GM20000 (cell line): ENCODE results near the gene PNP.
"Not testable (repeated sequence)": the region's sequence is repeated elsewhere in the genome, so short reads cannot be mapped to it uniquely, and the experiment has no call there.

Source experiments
- DNase-seq: peaks from one replicate; pipeline ENCODE4 v3.0.0; 2012; ENCODE audit warnings: low spot score
- TF ChIP-seq, protein P1 (sequence below): IDR thresholded peaks from 2 replicates; pipeline ENCODE4 v1.5.1; 2012; ENCODE audit warnings: mild to moderate bottlenecking, control low read depth; ENCODE audit errors: extremely low read depth, missing control alignments

The PNP gene

DNA sequence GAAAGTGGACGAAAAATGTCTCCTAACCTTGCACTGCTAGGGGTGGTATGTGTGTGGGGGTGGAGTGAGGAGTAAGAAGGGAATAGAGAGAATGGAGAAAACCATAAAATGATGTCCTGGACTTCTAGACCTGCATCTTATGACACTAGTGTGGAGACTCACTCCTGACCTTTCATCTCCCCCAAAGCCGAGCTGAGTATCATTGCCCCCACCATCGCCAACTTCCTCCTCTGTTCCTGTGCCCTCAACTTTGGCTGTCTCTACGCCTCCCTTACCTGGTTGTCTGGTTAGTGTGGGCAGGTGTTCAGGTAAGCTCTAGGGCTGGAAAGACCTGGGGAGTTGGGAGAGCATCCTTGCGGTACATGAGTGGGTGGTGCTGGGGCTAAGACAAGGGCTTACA is 28.7 kb upstream of the PNP start:
- TF ChIP-seq, protein P1, sequence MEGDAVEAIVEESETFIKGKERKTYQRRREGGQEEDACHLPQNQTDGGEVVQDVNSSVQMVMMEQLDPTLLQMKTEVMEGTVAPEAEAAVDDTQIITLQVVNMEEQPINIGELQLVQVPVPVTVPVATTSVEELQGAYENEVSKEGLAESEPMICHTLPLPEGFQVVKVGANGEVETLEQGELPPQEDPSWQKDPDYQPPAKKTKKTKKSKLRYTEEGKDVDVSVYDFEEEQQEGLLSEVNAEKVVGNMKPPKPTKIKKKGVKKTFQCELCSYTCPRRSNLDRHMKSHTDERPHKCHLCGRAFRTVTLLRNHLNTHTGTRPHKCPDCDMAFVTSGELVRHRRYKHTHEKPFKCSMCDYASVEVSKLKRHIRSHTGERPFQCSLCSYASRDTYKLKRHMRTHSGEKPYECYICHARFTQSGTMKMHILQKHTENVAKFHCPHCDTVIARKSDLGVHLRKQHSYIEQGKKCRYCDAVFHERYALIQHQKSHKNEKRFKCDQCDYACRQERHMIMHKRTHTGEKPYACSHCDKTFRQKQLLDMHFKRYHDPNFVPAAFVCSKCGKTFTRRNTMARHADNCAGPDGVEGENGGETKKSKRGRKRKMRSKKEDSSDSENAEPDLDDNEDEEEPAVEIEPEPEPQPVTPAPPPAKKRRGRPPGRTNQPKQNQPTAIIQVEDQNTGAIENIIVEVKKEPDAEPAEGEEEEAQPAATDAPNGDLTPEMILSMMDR: no peak
- DNase-seq: peak; percentile 16

DNA sequence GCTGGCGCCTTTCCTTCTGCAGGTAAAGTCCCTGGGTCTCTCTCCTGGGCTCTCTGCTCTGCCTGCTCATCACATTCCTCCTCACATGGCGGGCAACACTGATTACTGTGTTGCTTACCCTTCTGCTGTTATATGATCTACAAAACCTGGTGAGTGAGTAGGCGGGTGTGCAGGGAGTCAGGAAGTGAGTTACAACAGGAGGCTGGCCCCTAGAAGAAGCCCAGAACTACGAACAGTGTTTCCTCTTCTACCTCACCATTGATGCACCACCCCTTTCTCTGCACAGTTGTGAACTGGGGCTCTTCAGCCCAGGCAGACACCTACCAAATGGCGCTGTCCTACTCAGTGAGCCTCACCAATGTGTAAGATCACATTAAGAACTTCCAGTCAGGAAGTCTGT is 28.3 kb upstream of the PNP start:
- TF ChIP-seq, protein P1: no peak
- DNase-seq: peak; percentile 69

DNA sequence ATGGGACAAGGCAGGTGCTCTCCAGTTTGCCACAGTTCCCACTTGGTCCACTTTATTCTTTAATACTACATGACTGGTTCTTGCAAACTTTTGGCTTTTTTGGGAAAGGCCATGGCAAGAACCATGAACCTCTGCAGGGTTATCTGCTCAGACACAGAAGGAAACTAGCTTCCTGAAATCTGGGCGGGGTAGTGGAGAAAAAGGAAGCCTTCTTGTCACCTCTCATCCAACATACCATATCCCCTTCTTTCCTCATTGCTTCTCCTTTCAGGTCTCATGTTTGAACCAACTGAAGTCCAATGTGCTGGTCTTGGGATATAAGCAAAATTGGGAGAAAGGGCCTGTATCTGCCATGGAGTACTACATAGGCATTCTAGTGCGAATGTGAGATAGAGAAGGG is 27.7 kb upstream of the PNP start:
- TF ChIP-seq, protein P1: no peak
- no peak for DNase-seq

DNA sequence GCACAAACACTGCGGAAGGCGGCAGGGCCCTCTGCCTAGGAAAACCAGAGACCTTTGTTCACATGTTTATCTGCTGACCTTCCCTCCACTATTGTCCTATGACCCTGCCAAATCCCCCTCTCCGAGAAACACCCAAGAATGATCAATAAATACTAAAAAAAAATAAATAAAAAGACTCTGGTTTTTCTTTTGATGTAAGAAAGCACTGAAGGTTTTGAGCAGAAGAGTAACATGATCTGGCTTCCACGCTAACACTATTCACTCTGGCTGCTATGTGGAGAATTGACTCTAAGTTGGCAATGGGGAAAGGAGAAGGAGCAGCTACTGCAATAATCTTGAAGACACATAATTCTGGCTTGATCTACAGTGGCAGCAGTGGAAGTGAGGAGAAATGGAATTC is 25.6 kb upstream of the PNP start:
- DNase-seq: not testable (repeated sequence)

DNA sequence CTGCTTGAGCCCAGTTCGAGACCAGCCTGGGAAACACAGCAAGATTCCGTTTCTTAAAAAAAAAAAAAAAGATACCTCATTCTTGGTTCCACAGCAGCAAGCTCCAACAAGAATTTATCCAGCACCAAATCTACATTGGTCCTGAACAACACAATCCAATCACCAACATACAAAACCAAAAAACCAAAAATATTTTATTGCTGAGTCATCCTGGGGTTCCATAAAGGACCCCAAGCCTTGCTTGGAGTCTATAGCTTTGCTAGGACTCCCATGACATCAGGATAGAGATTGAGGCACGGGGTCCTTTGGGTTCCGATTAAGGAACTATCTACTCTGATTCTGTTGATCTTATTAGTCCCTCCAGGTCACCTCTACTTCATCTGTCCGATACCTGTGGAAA is 22.3 kb upstream of the PNP start:
- DNase-seq: no peak
- TF ChIP-seq, protein P1: no peak

DNA sequence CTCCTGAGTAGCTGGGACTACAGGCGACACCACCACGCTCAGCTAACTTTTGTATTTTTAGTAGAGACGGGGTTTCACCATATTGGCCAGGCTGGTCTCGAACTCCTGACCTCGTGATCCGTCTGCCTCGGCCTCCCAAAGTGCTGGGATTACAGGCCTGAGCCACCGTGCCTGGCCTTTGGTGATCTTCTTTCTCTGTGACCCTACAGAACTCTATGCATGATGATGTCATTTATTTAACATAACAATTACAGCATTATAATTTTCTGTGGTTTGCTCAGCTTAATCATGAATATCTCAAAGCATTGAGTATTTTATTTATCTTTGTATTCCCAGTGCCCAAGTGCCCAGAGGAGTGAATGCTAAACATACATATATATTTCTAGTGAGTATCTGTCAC is 16.4 kb upstream of the PNP start:
- DNase-seq: not testable (repeated sequence)

DNA sequence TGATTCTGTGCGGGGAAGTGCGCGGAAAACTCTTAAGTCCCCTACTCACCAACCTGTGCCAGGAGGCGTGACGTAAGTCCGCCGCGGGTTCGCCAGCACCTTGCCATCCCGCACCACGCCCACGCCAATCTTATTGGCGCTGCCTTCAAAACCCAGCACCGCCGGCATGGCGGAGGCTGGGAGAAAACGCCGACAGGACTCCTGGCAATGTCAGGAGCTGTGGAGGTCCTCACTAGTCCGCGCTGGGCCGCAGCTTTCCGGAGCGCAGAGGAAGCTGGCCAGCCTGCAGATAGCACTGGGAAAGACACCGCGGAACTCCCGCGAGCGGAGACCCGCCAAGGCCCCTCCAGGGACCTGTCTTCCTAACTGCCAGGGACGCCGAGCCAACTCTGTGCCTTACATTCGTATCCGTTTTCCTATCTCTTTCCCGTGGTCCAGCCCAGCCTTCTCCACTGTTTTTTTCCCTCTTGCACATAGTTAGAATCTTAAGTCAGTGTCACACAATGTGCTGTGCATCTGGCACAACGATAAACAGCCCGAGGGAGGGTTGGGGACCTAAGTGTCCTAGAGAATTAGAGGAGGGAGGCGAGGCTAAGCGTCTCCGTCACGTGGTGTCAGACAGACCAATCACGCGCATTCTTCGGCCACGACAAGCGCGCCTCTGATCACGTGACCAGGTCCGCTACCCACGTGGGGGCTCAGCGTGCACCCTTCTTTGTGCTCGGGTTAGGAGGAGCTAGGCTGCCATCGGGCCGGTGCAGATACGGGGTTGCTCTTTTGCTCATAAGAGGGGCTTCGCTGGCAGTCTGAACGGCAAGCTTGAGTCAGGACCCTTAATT is 14.5 kb upstream of the PNP start, which contains the start of the genes APEX1 and OSGEP:
Gene APEX1 (plus strand): TSS at position 711 of the 839 bp plus-strand sequence. CDS start 420 bp downstream, outside the sequence.
Gene OSGEP (minus strand): TSS at position 297 of the 839 bp plus-strand sequence. CDS start 129 bp downstream, at position 168.
- peak; percentile 96 for DNase-seq
- TF ChIP-seq, protein P1: no peak

DNA sequence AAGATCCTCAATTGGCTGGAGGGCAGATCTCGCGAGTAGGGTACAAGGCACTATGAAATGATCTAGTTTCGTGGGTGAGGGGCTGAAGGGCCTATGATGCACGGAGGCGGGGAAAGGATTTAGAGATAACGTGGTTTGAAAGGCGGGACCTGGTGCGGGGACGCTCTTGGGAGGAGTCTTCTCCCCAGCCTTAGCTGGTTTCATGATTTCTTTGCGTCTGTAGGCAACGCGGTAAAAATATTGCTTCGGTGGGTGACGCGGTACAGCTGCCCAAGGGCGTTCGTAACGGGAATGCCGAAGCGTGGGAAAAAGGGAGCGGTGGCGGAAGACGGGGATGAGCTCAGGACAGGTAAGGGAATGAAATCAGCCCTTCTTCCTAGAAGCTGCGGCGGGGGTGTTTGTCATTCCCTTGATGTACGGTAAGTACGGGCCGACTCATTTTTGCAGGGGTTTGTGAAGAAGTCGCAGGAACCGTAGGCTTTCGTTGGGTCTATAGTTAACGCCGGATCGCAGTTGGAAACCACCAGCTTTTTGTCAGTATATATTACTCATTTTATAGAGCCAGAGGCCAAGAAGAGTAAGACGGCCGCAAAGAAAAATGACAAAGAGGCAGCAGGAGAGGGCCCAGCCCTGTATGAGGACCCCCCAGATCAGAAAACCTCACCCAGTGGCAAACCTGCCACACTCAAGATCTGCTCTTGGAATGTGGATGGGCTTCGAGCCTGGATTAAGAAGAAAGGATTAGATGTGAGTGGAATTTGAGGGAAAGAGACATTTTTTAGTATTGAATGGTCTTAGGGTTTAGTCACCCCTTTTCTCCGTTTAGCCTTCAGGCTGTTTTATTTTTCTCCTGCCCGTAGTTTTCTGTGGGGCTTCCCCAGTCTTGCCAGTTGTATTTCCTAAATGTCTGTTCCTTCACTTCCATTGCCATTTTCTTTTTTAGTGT is 13.6 kb upstream of the PNP start:
- DNase-seq: peak; percentile 63
- TF ChIP-seq, protein P1: no peak
